Activated CD8-positive, alpha-beta memory T cell treated with anti-CD3 and anti-CD28 coated beads for 4 hours (primary cell): ENCODE data around the gene APBB2.
"Not testable (repeated sequence)": the region's sequence is repeated elsewhere in the genome, so short reads cannot be mapped to it uniquely, and the experiment has no call there.

Experiments
- DNase-seq, 2 donors: peaks; one replicate each; pipeline ENCODE4 v3.0.0-alpha.2; 2020; ENCODE audit warnings: low read depth in 2 of 2

APBB2 gene

GRCh38 chr4:41158274-41158673 lies 56.1 kb downstream of the APBB2 start:
- no peak for DNase-seq

GRCh38 chr4:41157009-41157408 lies 57.3 kb downstream of the APBB2 start:
- DNase-seq = no peak

DNA sequence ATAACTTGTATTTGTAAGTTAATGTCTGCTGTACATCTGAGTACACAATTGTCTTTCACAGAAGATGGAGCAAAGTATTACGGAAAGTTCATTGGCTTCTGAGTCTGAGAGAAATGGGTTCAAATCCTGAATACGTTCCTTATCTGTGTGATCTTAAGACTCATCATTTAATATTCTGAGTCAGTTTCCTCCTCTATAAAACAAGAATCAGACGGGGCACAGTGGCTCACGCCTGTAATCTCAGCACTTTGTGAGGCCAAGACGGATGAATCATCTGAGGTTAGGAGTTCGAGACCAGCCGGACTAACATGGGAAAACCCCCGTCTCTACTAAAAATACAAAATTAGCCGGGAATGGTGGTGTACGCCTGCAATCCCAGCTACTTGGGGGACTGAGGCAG lies 57.8 kb downstream of the APBB2 start:
- no peak for DNase-seq

DNA sequence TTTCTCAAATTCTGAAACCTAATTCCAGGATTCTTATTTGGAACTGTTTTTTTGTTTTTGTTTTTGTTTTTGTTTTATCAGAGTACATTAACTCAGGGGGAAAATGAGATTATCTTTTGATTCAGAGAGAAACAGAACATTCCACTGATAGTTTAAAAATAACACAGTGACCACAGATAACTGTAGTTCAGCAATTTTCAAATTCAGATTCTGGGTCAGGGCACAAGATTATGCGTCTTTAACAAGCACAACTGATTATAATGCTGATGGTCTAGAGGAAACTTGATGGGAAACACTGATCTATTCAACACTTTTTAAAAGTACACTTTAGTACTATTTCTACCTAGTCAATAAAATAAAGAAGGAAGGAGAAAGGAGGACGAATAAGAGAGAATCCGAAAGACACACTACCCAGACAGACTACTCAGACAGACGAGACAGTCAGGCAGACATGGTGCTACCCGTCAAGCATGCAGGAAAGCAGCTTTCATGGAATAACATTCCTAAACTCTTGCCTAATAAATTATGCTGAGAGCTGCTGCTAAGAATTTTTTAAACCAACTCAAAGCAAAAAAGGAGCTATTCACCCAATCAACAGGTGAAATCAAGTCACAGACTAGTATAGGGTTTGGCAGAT lies 59.0 kb downstream of the APBB2 start:
- no peak for DNase-seq

- no peak for DNase-seq
These were observed 59.5 kb downstream of the APBB2 start for GRCh38 chr4:41154814-41155177.

- no peak for DNase-seq
These were observed 60.1 kb downstream of the APBB2 start for GRCh38 chr4:41154010-41154813.

DNA sequence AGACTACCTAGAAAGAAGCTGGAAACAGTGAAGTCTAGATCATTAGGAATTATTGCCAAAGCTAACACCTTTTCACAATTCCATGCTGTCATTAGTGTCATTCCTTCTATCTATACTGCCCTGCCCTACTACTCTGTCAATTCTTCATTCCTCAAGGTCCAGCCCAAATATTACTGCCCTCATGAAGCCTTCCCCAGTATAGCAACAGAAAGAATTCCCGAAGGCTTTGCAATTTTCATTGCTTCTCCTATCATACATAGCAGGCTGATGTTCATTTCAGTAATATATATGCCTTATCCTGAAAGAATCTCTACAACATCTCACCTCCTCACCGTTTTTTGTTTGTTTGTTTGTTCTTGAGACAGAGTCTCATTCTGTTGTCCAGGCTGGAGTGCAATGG lies 63.9 kb downstream of the APBB2 start:
- DNase-seq = no peak

DNA sequence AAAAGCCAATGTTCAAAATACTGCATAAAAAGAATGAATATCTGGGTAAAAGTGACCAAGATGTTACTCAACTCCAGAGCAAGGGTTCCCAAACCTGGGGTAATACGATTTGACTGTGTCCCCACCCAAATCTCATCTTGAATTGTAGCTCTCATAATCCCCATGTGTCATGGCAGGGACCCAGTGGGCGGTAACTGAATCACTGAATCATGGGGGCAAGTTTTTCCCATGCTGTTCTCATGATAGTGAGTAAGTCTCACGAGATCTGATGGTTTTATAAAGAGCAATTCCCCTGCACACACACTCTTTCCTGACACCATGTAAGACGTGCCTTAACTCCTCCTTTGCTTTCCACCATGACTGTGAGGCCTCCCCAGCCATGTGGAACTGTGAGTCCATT lies 64.8 kb downstream of the APBB2 start:
- not testable (repeated sequence) for DNase-seq

DNA sequence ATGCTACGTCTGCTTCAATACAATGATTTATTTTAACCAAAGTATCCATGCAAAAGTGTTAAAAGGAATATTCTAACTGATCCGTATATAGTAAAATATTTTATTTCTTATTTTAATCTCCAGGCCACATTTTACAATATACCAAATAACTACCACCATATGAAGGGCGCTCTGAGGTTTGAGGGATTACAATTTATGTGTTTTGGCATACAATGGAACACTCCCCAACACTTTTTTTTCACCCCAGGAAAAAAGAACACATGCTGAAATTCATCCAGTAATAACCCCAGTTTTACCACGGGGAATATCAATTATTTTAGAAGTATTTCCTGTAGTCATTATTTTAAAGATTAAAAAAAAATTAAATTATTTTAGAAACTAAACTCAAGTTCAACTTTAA lies 65.4 kb downstream of the APBB2 start:
- no peak for DNase-seq

DNA sequence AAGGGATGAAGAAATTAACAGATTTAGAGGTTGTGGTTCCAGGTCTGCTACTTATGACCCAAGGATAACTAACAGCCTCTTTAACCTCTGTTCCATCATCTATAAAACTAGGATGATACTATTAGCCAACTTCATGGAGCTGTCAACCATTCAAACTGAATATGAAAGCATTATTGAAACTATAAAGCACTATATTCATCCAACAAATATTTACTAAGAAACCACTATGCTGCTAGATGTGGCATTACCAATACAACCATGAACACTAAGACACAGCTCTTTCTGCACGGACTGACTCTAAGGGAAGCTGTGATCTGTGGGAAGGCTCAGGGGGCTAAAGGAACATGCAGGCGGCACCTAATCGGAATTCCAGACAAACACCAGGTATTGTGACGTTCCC lies 66.0 kb downstream of the APBB2 start:
- no peak for DNase-seq

- not testable (repeated sequence) for DNase-seq
These were observed 66.8 kb downstream of the APBB2 start for GRCh38 chr4:41147570-41147969.

DNA sequence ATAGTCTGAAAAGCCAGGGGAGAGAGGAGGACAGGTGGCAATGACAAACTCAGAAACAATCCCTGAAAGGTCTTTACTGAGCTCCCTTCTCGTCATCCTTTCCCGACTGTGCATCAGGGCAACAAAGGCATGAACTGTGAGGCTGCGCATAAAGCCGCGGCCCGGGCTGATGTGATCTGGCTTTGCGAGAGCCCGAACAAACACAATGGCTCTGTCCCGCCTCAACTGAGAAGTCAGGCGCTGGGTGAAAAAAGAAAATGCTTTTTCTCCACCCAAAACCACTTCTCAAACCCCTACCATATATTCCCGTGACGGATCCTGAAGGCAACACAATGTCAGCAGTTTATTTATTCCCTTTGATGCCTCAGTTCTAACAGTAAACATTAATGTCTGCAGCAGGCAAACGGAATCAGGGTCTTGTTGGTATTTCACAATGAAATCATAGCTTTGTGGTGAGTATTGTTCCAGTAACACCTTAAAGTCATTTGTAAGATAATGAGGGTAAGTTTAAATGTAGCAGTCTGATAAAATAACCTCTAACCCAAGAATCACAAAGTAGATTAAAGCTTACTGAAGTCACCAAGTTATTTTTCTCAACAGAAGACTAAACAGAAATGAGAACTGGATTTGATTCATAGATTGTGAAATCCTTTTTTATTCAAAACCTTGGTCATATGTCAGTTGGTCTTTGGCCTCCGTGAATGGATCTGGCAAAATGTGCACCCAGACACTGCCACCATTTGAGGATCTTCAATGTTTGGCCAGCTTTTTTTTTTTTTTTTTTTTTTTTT lies 67.4 kb downstream of the APBB2 start:
- no peak for DNase-seq

DNA sequence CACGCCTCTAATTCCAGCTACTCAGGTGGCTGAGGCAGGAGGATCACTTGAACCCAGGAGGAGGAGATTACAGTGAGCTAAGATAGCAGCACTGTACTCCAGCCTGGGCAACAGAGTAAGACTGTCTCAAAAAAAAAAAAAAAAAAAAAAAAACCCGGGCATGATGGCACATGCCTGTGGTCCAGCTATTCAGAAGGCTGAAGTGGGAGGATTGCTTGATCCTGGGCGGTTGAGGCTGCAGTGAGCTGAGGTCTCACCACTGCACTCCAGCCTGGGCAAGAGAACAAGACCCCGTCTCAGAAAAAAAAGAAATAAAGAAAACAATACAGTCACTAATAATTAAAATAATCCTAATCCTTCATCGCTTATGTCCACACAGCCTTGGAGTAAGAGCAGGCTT lies 68.1 kb downstream of the APBB2 start:
- DNase-seq = no peak

DNA sequence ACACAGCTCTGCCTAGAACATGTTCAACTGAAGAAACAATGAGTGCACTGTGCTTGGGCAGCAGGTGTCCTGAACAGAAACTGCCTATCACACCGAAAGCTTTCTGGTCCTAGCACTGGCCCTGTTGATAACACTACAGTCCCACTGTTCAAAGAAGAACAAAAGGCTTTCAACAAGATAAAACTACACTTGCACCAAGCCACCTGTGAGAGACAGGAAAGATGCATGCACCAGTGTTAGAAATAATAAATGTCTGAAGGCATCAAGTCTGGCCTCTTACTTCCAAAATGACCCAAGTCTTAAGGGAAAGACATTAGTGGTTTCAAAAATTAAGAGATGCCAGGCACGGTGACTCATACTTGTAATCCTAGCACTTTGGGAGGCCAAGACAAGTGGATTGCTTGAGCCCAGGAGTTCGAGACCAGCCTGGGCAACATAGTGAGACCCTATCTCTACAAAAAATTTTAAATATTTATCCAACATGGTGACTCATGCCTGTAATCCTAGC lies 68.7 kb downstream of the APBB2 start:
- DNase-seq = no peak

GRCh38 chr4:41144812-41145211 lies 69.5 kb downstream of the APBB2 start:
- no peak for DNase-seq

GRCh38 chr4:41144040-41144379 lies 70.3 kb downstream of the APBB2 start:
- no peak for DNase-seq

- no peak for DNase-seq
These were observed 70.9 kb downstream of the APBB2 start for GRCh38 chr4:41143311-41144039.

DNA sequence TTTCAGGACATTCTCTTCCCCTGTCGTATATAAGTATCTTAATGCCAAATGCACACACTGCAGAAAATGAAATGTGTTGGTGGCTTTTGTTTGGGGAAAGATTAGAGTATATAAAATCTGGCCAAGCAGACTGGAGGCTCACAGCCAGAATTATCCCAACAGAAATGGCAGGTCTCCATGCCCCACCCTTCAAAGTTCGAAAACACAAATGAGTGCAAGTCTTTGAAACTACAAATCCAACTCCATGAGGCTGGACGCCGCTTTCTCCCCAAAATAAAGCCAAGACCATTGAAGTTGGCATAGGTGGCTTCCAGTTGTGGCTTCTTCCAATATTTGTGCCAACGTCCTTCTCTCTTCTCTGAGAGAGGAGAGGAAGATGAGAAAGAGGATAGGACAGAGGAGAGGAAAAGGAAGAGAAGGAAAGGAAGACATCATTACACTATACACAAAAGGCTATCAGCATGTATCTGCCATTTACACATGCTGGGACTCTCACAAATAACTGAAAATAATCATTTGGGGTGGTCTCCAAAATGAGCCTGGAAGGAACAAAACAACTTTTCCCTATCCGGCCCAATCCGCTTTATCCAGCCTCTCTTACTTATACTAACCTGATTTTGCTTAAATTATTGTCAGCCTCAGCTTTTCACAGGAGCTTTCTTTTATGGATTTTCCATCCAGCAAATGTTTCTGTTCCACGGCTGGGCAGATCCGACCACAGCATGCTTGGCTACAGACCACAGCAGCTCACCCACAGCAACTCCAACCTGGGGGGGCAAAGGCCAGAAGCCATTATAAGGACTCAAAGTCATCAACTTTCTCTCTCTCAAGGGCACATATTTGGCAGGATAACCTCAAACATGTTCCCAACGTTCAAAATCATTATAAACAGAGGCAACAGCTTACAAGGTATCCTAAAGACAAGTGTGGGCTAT lies 71.7 kb downstream of the APBB2 start:
- DNase-seq = no peak

DNA sequence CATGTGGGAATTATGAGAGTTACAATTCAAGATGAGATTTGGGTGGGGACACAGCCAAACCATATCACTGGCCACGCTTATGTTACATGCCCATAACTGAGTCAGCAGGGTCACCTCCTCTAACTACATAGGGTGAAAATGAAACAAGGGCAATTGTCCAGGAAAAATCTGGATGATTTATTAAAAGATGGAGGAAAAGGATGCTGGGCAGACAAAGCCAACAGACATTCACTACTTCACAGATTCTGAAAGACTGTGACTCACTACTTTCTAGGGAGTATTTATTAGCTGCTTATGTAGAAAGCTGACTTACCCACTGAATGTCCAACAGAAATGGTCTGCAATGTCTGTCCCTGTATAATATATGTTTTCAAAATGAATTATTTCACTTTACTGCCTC lies 72.4 kb downstream of the APBB2 start:
- no peak for DNase-seq

- DNase-seq = no peak
These were observed 73.9 kb downstream of the APBB2 start for GRCh38 chr4:41140410-41140809.

GRCh38 chr4:41137879-41138278 lies 76.5 kb downstream of the APBB2 start:
- no peak for DNase-seq
